Measurements from ENCODE around the gene VSIG10L2.

DNA sequence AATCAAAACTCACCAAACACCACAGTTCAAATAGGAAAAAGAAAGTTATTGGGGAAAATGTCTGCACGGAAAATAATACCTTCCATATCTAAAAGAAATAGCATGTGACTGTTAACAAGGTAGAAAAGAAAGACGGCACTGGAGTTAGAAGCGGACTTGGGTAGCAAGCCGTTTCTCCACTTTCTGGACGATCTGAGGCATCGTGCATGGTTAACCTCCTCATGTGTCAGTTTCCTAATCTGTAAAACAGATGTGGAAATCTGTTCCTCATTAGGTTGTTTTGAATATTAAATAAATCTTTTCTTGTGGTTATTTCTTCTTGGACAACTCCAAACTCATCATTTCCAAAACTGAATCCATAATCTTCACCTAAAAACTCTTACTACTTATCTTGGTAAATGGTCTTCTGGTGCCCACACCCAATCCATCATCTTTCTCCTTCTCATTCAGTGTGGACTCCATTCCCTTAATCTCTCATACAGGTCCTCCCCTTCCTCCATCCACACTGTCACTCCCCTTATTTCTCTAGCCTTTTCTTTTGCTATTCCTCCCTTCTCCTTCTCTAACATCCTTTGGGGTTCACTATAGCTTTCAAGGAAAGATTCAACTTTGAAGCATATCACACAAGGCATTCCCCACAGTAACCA, 53.5 kb downstream of the VSIG10L2 start:
- no peak for TF ChIP-seq CTCF (IDR thresholded peaks at IDR 0.05)
- TF ChIP-seq POLR2A (IDR thresholded peaks at IDR 0.05), result no peak
